CD14-positive monocyte (primary cell): ENCODE data around the gene MED12L. TPM values are rescaled to one million over a fixed set of nuclear protein-coding genes. Genes with fewer than 3 reads are reported as not detected.

Experiments used
- DNase-seq, 3 donors: peaks; one replicate each; pipeline ENCODE4 v3.0.0-alpha.2; 2011 to 2022
- H2AFZ ChIP-seq: 2 replicates; pipeline ENCODE4 v1.6.0; 2012; ENCODE audit warnings: mild to moderate bottlenecking, low read depth, low read length, inconsistent platforms; ENCODE audit not compliant: insufficient read depth, poor library complexity, severe bottlenecking
- H3K27ac ChIP-seq, 2 donors: 1 replicate in 1 of 2; 2 replicates in 1 of 2; pipeline ENCODE4 v1.5.1; 2012 to 2013; ENCODE audit warnings: low read length in 2 of 2, control low read depth in 1 of 2, inconsistent platforms in 1 of 2, low read depth in 1 of 2, mild to moderate bottlenecking in 1 of 2
- H3K27me3 ChIP-seq, 2 donors: one replicate each; pipeline versions ENCODE4 v1.6.0 to v1.6.1; 2011 to 2013; ENCODE audit warnings: low read length in 2 of 2; ENCODE audit not compliant: control insufficient read depth in 2 of 2, insufficient read depth in 2 of 2
- H3K36me3 ChIP-seq, 2 donors: replicated peaks in 1 of 2; 1 replicate in 1 of 2; 2 replicates in 1 of 2; pipeline versions ENCODE4 v1.5.1 to v1.6.1; 2012 to 2013; ENCODE audit warnings: low read length in 2 of 2, control low read depth in 1 of 2, inconsistent platforms in 1 of 2, mild to moderate bottlenecking in 1 of 2; ENCODE audit not compliant: insufficient read depth in 2 of 2, control insufficient read depth in 1 of 2
- H3K4me1 ChIP-seq, 2 donors: 1 replicate in 1 of 2; 2 replicates in 1 of 2; pipeline versions ENCODE4 v1.5.1 to v1.6.1; 2012 to 2013; ENCODE audit warnings: low read length in 2 of 2, control low read depth in 1 of 2, inconsistent platforms in 1 of 2, mild to moderate bottlenecking in 1 of 2, moderate library complexity in 1 of 2; ENCODE audit not compliant: insufficient read depth in 2 of 2, control insufficient read depth in 1 of 2
- H3K4me2 ChIP-seq: replicated peaks from 2 replicates; pipeline ENCODE3; 2012; ENCODE audit warnings: low read length, moderate library complexity, mild to moderate bottlenecking; ENCODE audit not compliant: poor library complexity, severe bottlenecking; ENCODE audit errors: extremely low read depth
- H3K4me3 ChIP-seq, 3 experiments: fragments of 200-600 bp in 1 of 3; sonication (generic) in 1 of 3; replicated peaks in 1 of 3; 1 replicate in 2 of 3; 2 replicates in 1 of 3; pipeline ENCODE4 v1.5.1; 2011 to 2013; ENCODE audit warnings: low read length in 3 of 3, mild to moderate bottlenecking in 3 of 3, control low read depth in 2 of 3, low read depth in 2 of 3, inconsistent platforms in 1 of 3, moderate library complexity in 1 of 3
- H3K79me2 ChIP-seq: 2 replicates; pipeline ENCODE4 v1.6.0; 2012; ENCODE audit warnings: mild to moderate bottlenecking, control low read depth, inconsistent platforms, low read length, moderate library complexity; ENCODE audit not compliant: insufficient read depth
- H3K9ac ChIP-seq: 2 replicates; pipeline ENCODE4 v1.6.0; 2017; ENCODE audit warnings: low read length, mild to moderate bottlenecking; ENCODE audit not compliant: insufficient read depth, poor library complexity, severe bottlenecking
- H3K9me3 ChIP-seq, 2 donors: replicated peaks in 1 of 2; 1 replicate in 1 of 2; 2 replicates in 1 of 2; pipeline versions ENCODE4 v1.5.1 to v1.6.1; 2012 to 2013; ENCODE audit warnings: low read length in 2 of 2, control low read depth in 1 of 2; ENCODE audit not compliant: control insufficient read depth in 1 of 2, insufficient read depth in 1 of 2
- H4K20me1 ChIP-seq: 2 replicates; pipeline ENCODE4 v1.6.0; 2012; ENCODE audit warnings: mild to moderate bottlenecking, low read length, control low read depth, moderate library complexity; ENCODE audit not compliant: insufficient read depth
- H3K27ac Mint-ChIP-seq, 7 donors: one replicate each; pipeline ENCODE4 v1.8.0; 2020; ENCODE audit warnings: mild to moderate bottlenecking in 7 of 7, mixed read lengths in 7 of 7, moderate library complexity in 6 of 7, inconsistent platforms in 2 of 7
- H3K27me3 Mint-ChIP-seq, 3 donors: one replicate each; pipeline ENCODE4 v1.8.0; 2021 to 2022; ENCODE audit warnings: low read depth in 3 of 3, mild to moderate bottlenecking in 3 of 3, mixed read lengths in 3 of 3, moderate library complexity in 3 of 3, inconsistent platforms in 1 of 3
- H3K36me3 Mint-ChIP-seq, 2 donors: one replicate each; pipeline ENCODE4 v1.8.0; 2020; ENCODE audit warnings: mixed read lengths in 2 of 2, inconsistent platforms in 1 of 2, mild to moderate bottlenecking in 1 of 2
- H3K4me1 Mint-ChIP-seq: one replicate; pipeline ENCODE4 v1.8.0; 2020; ENCODE audit warnings: mild to moderate bottlenecking, mixed read lengths
- H3K4me3 Mint-ChIP-seq, 2 donors: one replicate each; pipeline ENCODE4 v1.8.0; 2020; ENCODE audit warnings: mild to moderate bottlenecking in 2 of 2, mixed read lengths in 2 of 2, moderate library complexity in 1 of 2
- H3K9me3 Mint-ChIP-seq, 7 donors: one replicate each; pipeline ENCODE4 v1.8.0; 2020 to 2022; ENCODE audit warnings: mixed read lengths in 7 of 7, mild to moderate bottlenecking in 6 of 7, moderate library complexity in 6 of 7, inconsistent platforms in 2 of 7
- CTCF ChIP-seq: fragments of 200-600 bp; IDR thresholded peaks from one replicate; pipeline ENCODE4 v1.8.0; 2022; ENCODE audit warnings: antibody characterized with exemption, mild to moderate bottlenecking
- WGBS: methylation state at CpG from one replicate; pipeline ENCODE4 v1.1.5; 2013; ENCODE audit warnings: missing lambda C conversion rate; ENCODE audit not compliant: insufficient coverage; 5-methylcytosine and 5-hydroxymethylcytosine counted together
- intact Hi-C, 2 donors: fragments of 100-400 bp; cut with micrococcal nuclease; formaldehyde crosslinking; loops; one replicate each; pipeline versions ENCODE4 v1.15.0 to v1.15.1; 2023
- polyA plus RNA-seq, 3 donors: library from polyadenylated mRNA; depleted of rRNA in 1 of 3; unstranded in 2 of 3; stranded (reverse) in 1 of 3; fragments of 300-500 nt in 2 of 3; fragments of >200 nt in 1 of 3; fragmentation: Illumina TruSeq in 2 of 3; gene quantifications; 1 replicate in 2 of 3; 2 replicates in 1 of 3; pipeline ENCODE4 v1.2.3, GENCODE V29; 2012 to 2021

Gene MED12L
- polyA plus RNA-seq, 3 donors, result 0.12 to 0.29 TPM; not detected in 1

GRCh38 chr3:151480492-151480891 is 395.0 kb downstream of the MED12L start:
- Mint-ChIP-seq H3K27ac (no peak overlapping the region), H3K36me3 (peaks cover 0 to 3% of the 10 kb centered on the region in 2 donors), H3K4me1 (no peaks in the 10 kb centered on the region), H3K27me3 (peaks cover 0 to under 1% (median 0%) of the 10 kb centered on the region in 3 donors), H3K4me3 (no peak overlapping the region), H3K9me3 (peaks cover 9 to 31% (median 22%) of the 10 kb centered on the region in 7 donors)
- intact Hi-C loops, result no loop called here
- H3K9ac ChIP-seq, result no peak overlapping the region
- no peak overlapping the region for H3K27ac ChIP-seq
- H3K9me3 ChIP-seq, result peaks cover 4 to 15% of the 10 kb centered on the region in 2 donors
- no peaks in the 10 kb centered on the region for H4K20me1 ChIP-seq
- no peaks in the 10 kb centered on the region for H3K79me2 ChIP-seq
- no peaks in the 10 kb centered on the region for H3K27me3 ChIP-seq
- no peak overlapping the region for H2AFZ ChIP-seq
- H3K4me1 ChIP-seq, result no peaks in the 10 kb centered on the region
- H3K4me2 ChIP-seq, result no peak overlapping the region
- H3K4me3 ChIP-seq, result no peak overlapping the region
- H3K36me3 ChIP-seq, result no peaks in the 10 kb centered on the region
- WGBS, result 96% methylated on average over 2 of the region's 2 CpGs
- TF ChIP-seq CTCF, result no peak
- DNase-seq, result no peak

- Mint-ChIP-seq H3K27ac (no peak overlapping the region), H3K27me3 (no peaks in the 10 kb centered on the region), H3K36me3 (peaks cover 0 to 3% of the 10 kb centered on the region in 2 donors), H3K4me1 (no peaks in the 10 kb centered on the region), H3K4me3 (no peak overlapping the region), H3K9me3 (peaks cover 12 to 45% (median 31%) of the 10 kb centered on the region in 7 donors)
- no peak overlapping the region for H3K27ac ChIP-seq
- no peak overlapping the region for H3K4me2 ChIP-seq
- H3K9ac ChIP-seq, result no peak overlapping the region
- H3K36me3 ChIP-seq, result no peaks in the 10 kb centered on the region
- H3K27me3 ChIP-seq, result no peaks in the 10 kb centered on the region
- H3K79me2 ChIP-seq, result no peaks in the 10 kb centered on the region
- no peaks in the 10 kb centered on the region for H3K4me1 ChIP-seq
- no peak overlapping the region for H3K4me3 ChIP-seq
- no peaks in the 10 kb centered on the region for H4K20me1 ChIP-seq
- WGBS, result 100% methylated on average over 1 of the region's 1 CpG
- DNase-seq, result no peak
- H3K9me3 ChIP-seq, result peaks cover 4 to 15% of the 10 kb centered on the region in 2 donors
- no peak for TF ChIP-seq CTCF
- intact Hi-C loops, result no loop called here
- H2AFZ ChIP-seq, result no peak overlapping the region
Measured at GRCh38 chr3:151483488-151483887, 398.0 kb downstream of the MED12L start.
